GM23338 (cell line): Measurements from ENCODE around the gene NR4A2.

ENCODE experiments used
- EZH2phosphoT487 ChIP-seq: fragments of 200-600 bp; sonication (generic); IDR thresholded peaks from one replicate; pipeline ENCODE4 v1.8.1; 2018; ENCODE audit warnings: antibody characterized with exemption; ENCODE audit not compliant: unreplicated experiment
- POLR2AphosphoS5 ChIP-seq: IDR thresholded peaks from 2 replicates; pipeline ENCODE4 v1.6.1; 2016; ENCODE audit warnings: antibody characterized with exemption, low read depth
- TF ChIP-seq, protein P1 (sequence below), 2 experiments: fragments of 200-600 bp in 1 of 2; sonication (generic) in 1 of 2; conservative IDR thresholded peaks; 2 replicates each; pipeline versions ENCODE4 v1.5.1 to v1.6.1; 2016 to 2017; ENCODE audit warnings: antibody characterized with exemption in 2 of 2, low read depth in 2 of 2, mild to moderate bottlenecking in 2 of 2, moderate library complexity in 1 of 2

DNA sequence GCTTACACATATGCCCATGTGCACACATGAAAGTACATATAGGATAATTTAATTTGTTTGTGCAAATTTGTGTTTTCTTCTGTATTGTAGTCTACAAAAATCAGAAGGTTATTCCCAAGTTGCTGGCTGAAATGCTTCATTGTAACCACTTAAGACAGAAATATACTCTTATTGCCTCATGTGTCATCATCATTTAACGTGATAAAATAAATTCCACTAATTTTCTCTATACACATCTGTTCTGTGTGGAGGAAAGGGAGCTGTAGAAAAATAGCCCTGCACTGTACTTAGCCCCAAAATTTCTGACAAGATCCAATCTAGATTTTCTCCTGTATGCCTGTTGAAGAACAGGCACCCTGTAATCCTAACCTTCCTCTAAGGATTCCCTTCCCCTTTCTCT, 20.4 kb upstream of the NR4A2 start:
- TF ChIP-seq, protein P1, sequence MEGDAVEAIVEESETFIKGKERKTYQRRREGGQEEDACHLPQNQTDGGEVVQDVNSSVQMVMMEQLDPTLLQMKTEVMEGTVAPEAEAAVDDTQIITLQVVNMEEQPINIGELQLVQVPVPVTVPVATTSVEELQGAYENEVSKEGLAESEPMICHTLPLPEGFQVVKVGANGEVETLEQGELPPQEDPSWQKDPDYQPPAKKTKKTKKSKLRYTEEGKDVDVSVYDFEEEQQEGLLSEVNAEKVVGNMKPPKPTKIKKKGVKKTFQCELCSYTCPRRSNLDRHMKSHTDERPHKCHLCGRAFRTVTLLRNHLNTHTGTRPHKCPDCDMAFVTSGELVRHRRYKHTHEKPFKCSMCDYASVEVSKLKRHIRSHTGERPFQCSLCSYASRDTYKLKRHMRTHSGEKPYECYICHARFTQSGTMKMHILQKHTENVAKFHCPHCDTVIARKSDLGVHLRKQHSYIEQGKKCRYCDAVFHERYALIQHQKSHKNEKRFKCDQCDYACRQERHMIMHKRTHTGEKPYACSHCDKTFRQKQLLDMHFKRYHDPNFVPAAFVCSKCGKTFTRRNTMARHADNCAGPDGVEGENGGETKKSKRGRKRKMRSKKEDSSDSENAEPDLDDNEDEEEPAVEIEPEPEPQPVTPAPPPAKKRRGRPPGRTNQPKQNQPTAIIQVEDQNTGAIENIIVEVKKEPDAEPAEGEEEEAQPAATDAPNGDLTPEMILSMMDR (conservative IDR thresholded peaks at IDR 0.05; ENCODE audit: low read depth in 2 of 2), result no peak
- TF ChIP-seq POLR2AphosphoS5 (no peak), EZH2phosphoT487 (no peak)
